GM03348 (cell line): ENCODE data around the gene ADAMTS15.
"Not testable (repeated sequence)": the region's sequence is repeated elsewhere in the genome, so short reads cannot be mapped to it uniquely, and the experiment has no call there.

Experiments
- DNase-seq: peaks from one replicate; pipeline ENCODE4 v3.0.0; 2012; ENCODE audit warnings: low spot score

ADAMTS15 gene

GRCh38 chr11:130436171-130436570, 12.3 kb upstream of the ADAMTS15 start:
- no peak for DNase-seq

GRCh38 chr11:130437848-130438247, 10.6 kb upstream of the ADAMTS15 start:
- no peak for DNase-seq

GRCh38 chr11:130438401-130439159, 9.9 kb upstream of the ADAMTS15 start:
- DNase-seq, result not testable (repeated sequence)

GRCh38 chr11:130439160-130439519, 9.3 kb upstream of the ADAMTS15 start:
- DNase-seq, result no peak

- DNase-seq, result peak; percentile 57
Measured at GRCh38 chr11:130439876-130440275, 8.6 kb upstream of the ADAMTS15 start.

- DNase-seq, result no peak
Measured at GRCh38 chr11:130441719-130442118, 6.7 kb upstream of the ADAMTS15 start.

- DNase-seq, result peak; percentile 74
Measured at GRCh38 chr11:130442737-130443136, 5.7 kb upstream of the ADAMTS15 start.

GRCh38 chr11:130445788-130446187, 2.7 kb upstream of the ADAMTS15 start:
- no peak for DNase-seq

GRCh38 chr11:130448039-130448415, 418 bp upstream of the ADAMTS15 start:
- DNase-seq, result no peak

GRCh38 chr11:130449310-130449990, 1.0 kb downstream of the ADAMTS15 start:
- peak; percentile 31 for DNase-seq

GRCh38 chr11:130449996-130450769, 1.7 kb downstream of the ADAMTS15 start:
- DNase-seq, result peak; percentile 78

GRCh38 chr11:130451231-130452019, 3.0 kb downstream of the ADAMTS15 start:
- no peak for DNase-seq

- DNase-seq, result no peak
Measured at GRCh38 chr11:130452176-130452575, 3.7 kb downstream of the ADAMTS15 start.

- DNase-seq, result no peak
Measured at GRCh38 chr11:130452940-130453339, 4.5 kb downstream of the ADAMTS15 start.

GRCh38 chr11:130454491-130455252, 6.2 kb downstream of the ADAMTS15 start:
- no peak for DNase-seq

- no peak for DNase-seq
Measured at GRCh38 chr11:130455483-130456127, 7.2 kb downstream of the ADAMTS15 start.

- DNase-seq, result no peak
Measured at GRCh38 chr11:130456286-130456685, 7.8 kb downstream of the ADAMTS15 start.

- peak; percentile 73 for DNase-seq
Measured at GRCh38 chr11:130457623-130458409, 9.4 kb downstream of the ADAMTS15 start.

GRCh38 chr11:130458410-130458729, 9.9 kb downstream of the ADAMTS15 start:
- no peak for DNase-seq

GRCh38 chr11:130459521-130459920, 11.1 kb downstream of the ADAMTS15 start:
- DNase-seq, result no peak
